Measurements from ENCODE around the gene MOG.

Gene MOG

DNA sequence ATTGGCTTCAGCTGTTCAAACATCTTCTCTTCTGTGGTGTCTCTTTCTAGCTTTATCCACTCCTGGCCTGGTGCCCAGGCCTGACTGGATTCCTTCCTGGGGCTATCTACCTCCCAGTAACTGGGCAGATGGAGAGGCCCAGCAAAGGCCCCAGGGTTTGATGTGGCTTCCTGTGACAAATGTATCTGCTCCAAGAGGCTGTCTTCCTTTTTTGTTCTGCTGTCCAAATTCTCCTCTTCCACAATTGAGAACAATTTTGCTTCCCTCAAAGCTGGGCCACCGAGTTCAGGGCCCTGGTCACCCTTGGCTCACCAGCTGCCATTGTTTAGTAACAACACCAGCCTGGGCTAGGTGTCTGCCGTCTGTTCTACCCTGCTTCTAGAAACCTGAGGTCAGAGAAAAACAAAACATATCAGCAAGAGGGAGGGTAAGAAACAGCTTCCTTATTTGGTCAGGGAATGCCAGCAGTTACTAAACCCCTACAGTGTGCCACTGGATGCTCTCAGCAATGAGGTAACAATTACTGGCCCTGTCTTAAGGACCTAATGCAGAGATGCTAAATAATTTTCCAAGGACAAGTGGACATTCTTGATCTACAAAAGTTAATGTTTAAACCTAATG lies 20.2 kb downstream of the MOG start:
- no peak for TF ChIP-seq ZNF274 (IDR thresholded peaks at IDR 0.05; ENCODE audit: low read depth, low read length)

GRCh38 chr6:29678114-29678513 lies 21.2 kb downstream of the MOG start:
- no peak for TF ChIP-seq ZNF274 (IDR thresholded peaks at IDR 0.05; ENCODE audit: low read depth, low read length)

More for the DNA sequence above, 20.2 kb downstream of the MOG start:
- H3K4me3 ChIP-seq (ENCODE audit: low read length): no peak overlapping the region

DNA sequence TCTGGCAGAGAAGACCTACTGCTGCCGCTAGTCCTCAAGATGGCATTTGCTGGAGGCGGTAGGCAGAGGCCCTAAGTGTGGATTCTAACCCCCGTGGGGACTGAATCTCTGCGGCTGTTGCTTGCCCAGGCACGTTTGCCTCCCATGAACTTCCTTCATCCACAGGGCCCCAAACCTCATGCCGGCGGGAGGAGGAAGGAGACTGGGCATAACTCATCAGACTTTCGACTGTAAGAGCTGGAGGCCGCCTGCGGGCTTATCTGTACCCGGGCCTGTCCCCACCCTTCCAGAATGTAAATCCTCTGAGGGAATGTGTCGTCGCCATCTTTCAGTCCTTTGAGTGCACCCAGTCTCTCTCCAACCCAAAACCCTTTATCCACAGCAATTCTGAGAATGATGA lies 23.1 kb downstream of the MOG start:
- no peak for TF ChIP-seq ZNF274 (IDR thresholded peaks at IDR 0.05; ENCODE audit: low read depth, low read length)
- no peak overlapping the region for H3K4me3 ChIP-seq (ENCODE audit: low read length)

More at GRCh38 chr6:29678114-29678513, 21.2 kb downstream of the MOG start:
- no peak overlapping the region for H3K4me3 ChIP-seq (ENCODE audit: low read length)

DNA sequence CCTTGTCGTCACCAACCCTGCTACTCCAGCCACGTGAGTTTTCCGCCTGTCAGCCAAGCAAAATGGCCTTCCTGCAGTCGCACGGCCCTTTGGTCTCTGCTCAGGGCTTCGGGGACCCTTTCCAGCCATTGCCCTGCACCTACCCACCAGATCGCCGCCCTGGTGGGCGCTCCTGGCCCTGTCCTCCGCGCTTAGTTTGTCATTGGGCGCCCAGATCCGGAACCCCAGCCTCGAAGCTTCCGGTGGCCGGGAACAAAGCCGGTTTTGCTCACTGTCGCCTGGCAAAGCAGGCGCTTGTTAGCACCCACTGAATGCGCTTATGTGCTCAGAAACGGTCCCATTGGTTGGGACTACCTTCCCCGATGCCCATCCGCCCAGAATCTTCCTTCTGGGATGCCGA lies 23.5 kb downstream of the MOG start:
- H3K4me3 ChIP-seq (ENCODE audit: low read length): no peak overlapping the region
- TF ChIP-seq ZNF274 (IDR thresholded peaks at IDR 0.05; ENCODE audit: low read depth, low read length): no peak

DNA sequence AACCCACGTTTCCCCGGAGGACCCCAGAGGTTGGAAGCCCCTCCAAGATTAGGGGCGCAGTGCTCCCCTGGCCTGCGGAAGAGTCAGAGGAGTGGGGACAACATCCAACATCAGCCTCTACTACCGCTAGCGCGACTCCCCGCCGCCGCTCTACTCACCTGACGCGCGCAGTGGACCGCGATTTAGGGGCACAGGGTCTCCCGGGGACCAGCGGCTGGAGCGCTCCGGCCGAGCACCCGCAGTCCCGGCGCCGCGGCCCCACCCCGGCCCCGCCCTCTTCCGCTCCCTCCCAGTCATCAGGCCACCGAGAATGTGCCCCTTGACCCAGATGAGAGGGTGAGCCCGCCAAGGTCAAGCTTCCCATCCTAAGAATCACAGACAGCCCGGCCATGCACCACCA lies 24.0 kb downstream of the MOG start, which contains the start of gene ZFP57:
Gene ZFP57, minus strand, starts transcription at position 249 of the 400 bp plus-strand sequence. CDS start 4,149 bp downstream, outside the sequence.
- no peak for TF ChIP-seq ZNF274 (IDR thresholded peaks at IDR 0.05; ENCODE audit: low read depth, low read length)
- H3K4me3 ChIP-seq (ENCODE audit: low read length): no peak within 1 kb of the TSS

DNA sequence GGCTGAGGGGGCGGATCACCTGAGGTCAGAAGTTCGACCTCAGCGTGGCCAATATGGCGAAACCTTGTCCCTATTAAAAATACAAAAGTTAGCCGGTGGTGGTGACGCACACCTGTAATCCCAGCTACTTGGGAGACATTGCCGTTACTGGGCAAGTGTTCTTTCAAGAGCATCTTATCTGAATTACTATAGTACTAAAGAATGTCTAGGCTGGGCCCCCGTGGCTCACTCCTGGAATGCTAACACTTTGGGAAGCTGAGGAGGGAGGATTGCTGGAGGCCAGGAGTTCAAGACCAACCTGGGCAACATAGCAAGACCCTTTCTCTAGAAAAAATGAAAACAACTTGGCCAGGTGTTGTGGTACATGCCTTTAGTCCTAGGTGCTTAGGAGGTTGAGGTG lies 24.9 kb downstream of the MOG start:
- H3K4me3 ChIP-seq (ENCODE audit: low read length): no peak overlapping the region
- no peak for TF ChIP-seq ZNF274 (IDR thresholded peaks at IDR 0.05; ENCODE audit: low read depth, low read length)

DNA sequence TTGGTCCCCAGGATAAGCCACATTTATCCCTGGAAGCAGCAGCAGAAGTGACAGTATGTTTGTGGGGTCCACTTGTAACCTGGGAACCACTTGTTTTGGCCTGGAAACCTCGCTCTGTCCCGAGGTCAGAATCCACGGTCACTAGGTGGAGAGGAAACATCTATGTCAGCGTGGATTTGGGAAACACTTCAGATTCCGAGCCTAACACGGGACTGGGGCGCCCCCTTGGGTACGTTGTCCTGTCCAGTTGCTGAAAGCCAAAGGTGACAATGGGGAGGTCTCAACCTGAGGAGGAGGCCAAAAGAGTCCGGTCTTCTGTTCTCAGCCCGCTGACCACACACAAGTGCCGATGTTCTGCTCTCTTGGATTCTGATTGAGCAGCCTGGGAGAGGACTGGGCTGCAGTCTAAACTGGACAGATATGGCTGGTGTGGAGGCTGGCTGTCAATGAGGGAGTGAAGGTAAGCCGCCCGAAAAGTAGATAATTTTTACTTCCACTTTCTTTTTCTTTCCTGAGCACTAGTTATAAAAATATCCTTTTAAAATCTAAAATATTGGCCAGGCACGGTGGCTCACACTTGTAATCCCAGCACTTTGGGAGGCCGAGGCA lies 28.9 kb downstream of the MOG start:
- no peak for TF ChIP-seq ZNF274 (IDR thresholded peaks at IDR 0.05; ENCODE audit: low read depth, low read length)
- no peak overlapping the region for H3K4me3 ChIP-seq (ENCODE audit: low read length)

GRCh38 chr6:29694637-29695036 lies 37.7 kb downstream of the MOG start:
- TF ChIP-seq ZNF274 (IDR thresholded peaks at IDR 0.05; ENCODE audit: low read depth, low read length): no peak

DNA sequence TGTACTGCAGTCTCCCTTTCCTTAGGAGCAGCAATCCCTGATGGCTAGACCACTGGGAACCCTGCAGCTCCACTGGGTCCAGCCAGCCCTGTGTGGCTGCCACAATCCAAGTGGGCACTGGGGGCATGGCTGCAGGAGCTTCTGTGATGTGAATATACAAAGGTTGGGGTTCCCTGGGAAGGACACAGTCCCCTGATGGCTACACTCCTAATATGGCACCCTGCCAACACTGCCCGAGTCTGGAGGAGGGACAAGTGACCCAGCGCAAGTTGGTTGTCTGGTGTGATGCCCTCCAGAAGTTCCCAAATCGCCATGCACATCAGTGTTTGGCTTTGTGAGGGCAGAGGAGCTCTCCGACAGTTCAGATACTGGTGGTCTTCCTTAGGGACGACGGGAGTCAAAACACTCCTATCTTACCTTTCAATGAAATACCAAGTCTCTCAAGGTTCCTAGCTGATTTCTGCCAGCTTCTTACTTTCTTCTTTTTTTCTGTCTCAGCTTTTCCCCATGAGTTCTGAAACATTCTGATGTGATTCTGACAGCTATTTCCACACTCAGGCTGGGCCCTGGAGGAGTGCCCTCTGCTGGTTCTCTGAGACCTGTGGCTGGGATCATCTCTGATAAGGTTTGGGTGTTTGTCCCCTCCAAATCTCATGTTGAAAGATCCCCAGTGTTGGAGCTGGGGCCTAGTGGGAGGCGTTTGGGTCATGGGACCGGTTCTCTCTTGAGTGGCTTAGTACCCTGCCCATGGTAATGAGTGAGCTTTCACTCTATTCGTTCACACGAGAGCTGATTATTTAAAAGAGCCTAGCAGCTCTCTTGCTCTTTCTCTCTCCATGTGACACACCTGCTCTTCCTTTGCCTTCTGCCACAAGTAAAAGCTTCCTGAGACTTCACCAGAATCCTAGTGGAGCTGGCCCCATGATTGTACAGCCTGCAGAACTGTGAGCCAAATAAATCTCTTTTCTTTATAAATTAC lies 39.5 kb downstream of the MOG start:
- H3K4me3 ChIP-seq (ENCODE audit: low read length): no peak overlapping the region
- TF ChIP-seq ZNF274 (IDR thresholded peaks at IDR 0.05; ENCODE audit: low read depth, low read length): no peak

More at GRCh38 chr6:29694637-29695036, 37.7 kb downstream of the MOG start:
- no peak overlapping the region for H3K4me3 ChIP-seq (ENCODE audit: low read length)

- TF ChIP-seq ZNF274 (IDR thresholded peaks at IDR 0.05; ENCODE audit: low read depth, low read length): no peak
- no peak overlapping the region for H3K4me3 ChIP-seq (ENCODE audit: low read length)
Observed at GRCh38 chr6:29702519-29703103, 45.7 kb downstream of the MOG start.

GRCh38 chr6:29705389-29706231 lies 48.7 kb downstream of the MOG start:
- H3K4me3 ChIP-seq (ENCODE audit: low read length): no peak overlapping the region
- no peak for TF ChIP-seq ZNF274 (IDR thresholded peaks at IDR 0.05; ENCODE audit: low read depth, low read length)

DNA sequence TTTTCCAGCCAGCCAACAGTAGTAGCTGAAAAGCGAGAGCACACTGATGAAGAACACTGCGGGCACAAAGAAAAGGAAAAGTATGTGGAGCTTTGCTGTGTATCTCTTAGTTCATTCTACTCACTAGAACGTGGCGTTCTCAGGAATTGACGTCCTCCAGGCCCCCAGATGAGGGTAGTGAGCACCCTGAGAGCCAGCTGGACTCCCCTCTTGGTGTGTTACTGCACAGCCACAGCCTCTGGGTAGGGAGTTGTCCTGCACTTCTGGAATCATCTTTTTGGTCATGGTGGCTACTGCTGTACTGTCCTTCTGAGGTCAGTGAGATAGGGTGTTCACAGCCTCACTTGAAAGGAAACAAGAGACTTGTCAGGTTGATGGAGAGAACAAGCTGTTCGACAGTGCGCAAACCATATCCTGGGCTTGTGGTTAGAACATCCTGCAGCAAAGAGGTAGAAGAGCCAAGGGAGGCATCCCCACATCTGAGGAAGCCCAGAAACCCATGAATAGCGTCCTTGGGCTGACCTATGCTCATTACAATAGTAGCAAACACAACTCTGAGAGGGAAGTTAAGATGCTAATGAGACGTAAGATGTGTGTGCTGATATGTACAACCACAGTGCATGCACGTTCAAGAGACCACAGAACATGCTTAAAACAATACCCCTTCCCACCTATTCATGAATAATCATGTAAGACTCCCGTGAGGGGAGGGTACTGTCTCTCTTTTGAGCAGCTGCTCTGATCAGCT lies 51.7 kb downstream of the MOG start:
- H3K4me3 ChIP-seq (ENCODE audit: low read length): peak overlapping the region; percentile 22; the same call in 1 of the 2 replicates

More for the DNA sequence above, 51.7 kb downstream of the MOG start:
- TF ChIP-seq ZNF274 (IDR thresholded peaks at IDR 0.05; ENCODE audit: low read depth, low read length): no peak
